PC-9 (cell line): ENCODE measurements around the gene NUP35.

ENCODE experiments used
- CTCF ChIP-seq: fragments of 200-600 bp; sonication (generic); conservative IDR thresholded peaks from 2 replicates; pipeline ENCODE4 v1.6.1; 2017; ENCODE audit warnings: mixed run types, antibody characterized with exemption, mild to moderate bottlenecking, moderate library complexity
- EZH2 ChIP-seq: fragments of 200-600 bp; sonication (generic); IDR thresholded peaks from 2 replicates; pipeline ENCODE4 v1.8.0; 2017; ENCODE audit warnings: antibody characterized with exemption, low read depth

DNA sequence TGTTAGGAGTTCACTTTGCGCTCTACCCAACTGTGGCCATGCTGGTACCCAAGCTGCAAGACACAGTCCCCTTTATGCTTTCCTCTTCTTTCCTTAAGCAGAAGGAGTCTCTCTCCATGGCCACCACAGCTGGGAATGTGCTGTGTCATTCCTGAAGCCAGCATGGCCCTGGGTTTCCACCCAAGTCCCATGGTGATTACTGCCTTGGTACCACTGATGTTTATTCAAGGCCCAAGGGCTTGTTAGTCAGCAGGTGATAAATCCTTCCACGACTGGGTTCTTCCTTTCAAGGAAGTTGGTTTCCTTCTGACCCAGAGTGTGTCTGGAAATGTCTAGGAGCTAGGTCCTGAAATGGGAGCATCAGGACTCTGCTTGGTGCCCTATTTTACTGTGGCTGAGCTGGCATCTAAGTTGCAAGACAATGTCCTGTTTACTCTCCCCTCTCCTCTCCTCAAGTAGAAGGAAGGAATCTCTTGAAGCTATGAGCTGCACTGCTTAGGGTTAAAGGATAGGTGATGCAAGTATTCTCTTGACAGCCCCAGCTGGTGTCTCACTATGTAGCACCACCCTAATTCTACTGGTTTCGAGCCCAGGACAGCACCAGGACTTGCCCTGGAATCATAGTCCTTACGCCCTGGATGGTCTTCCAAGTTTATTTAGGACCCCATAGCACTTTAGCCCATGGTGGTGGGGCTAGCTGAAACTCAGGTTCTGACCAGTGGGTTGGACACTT is 18.7 kb upstream of the NUP35 start:
- no peak for TF ChIP-seq EZH2
- TF ChIP-seq CTCF, result no peak
